GM12892 (cell line): ENCODE results near the gene IFNAR2.

Experiments
- POLR2A ChIP-seq: IDR thresholded peaks from 2 replicates; pipeline ENCODE4 v1.6.1; 2011; ENCODE audit warnings: low read depth, low read length, control low read depth
- POLR2AphosphoS5 ChIP-seq: IDR thresholded peaks from 2 replicates; pipeline ENCODE4 v1.6.1; 2011; ENCODE audit warnings: low read depth, low read length, control low read depth
- TAF1 ChIP-seq: IDR thresholded peaks from 2 replicates; pipeline ENCODE4 v1.6.1; 2011; ENCODE audit warnings: low read depth, mild to moderate bottlenecking, control low read depth, low read length, borderline replicate concordance

DNA sequence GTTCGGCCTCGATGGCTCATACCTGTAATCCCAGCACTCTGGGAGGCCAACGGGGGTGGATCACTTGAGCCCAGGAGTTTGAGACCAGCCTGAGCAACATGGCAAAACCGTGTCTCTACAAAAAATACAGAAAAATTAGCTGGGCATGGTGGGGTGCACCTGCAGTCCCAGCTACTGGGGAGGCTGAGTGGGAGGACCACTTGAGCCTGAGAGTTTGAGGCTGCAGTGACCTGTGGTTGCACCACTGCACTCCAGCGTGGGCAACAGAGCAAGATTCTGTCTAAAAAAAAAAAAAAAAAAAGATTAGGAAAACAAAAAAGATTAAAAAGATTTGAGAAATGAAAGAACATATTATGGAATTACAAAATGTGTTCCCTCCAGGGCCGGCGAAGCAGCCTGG lies 18.4 kb upstream of the IFNAR2 start:
- TF ChIP-seq POLR2A (no peak), TAF1 (no peak), POLR2AphosphoS5 (no peak)
